Measurements from ENCODE around the gene PIM3.

The PIM3 gene

GRCh38 chr22:49921508-49922278 is 38.9 kb upstream of the PIM3 start:
- POLR2A ChIA-PET: no interaction called here
- TF ChIP-seq ZNF384 (IDR thresholded peaks at IDR 0.05): no peak
- TF ChIP-seq FOXA1 (IDR thresholded peaks at IDR 0.05): no peak
- TF ChIP-seq ELF4 (IDR thresholded peaks at IDR 0.05): no peak
- TF ChIP-seq PKNOX1 (IDR thresholded peaks at IDR 0.05): no peak
- no peak for TF ChIP-seq BHLHE40 (IDR thresholded peaks at IDR 0.05; ENCODE audit: borderline replicate concordance)
- no peak for TF ChIP-seq FOXK2 (IDR thresholded peaks at IDR 0.05)
- no peak for TF ChIP-seq SP1 (IDR thresholded peaks at IDR 0.05)
- TF ChIP-seq FOXM1 (IDR thresholded peaks at IDR 0.05; ENCODE audit: borderline replicate concordance): no peak
- TF ChIP-seq HDGF (IDR thresholded peaks at IDR 0.05; ENCODE audit: borderline replicate concordance): no peak
- TF ChIP-seq CTBP1 (IDR thresholded peaks at IDR 0.05; ENCODE audit: borderline replicate concordance): no peak
- TF ChIP-seq LEF1 (IDR thresholded peaks at IDR 0.05; ENCODE audit: borderline replicate concordance): no peak
- TF ChIP-seq SUZ12 (IDR thresholded peaks at IDR 0.05): no peak
- TF ChIP-seq TARDBP (IDR thresholded peaks at IDR 0.05): no peak
- TF ChIP-seq NFRKB (IDR thresholded peaks at IDR 0.05): no peak
- TF ChIP-seq L3MBTL2 (conservative IDR thresholded peaks at IDR 0.05): no peak
- TF ChIP-seq ARNT (IDR thresholded peaks at IDR 0.05): no peak
- CTCF ChIA-PET: no interaction called here
- DNase-seq (ENCODE audit: extremely low spot score): no peak

GRCh38 chr22:49922484-49922883 is 38.1 kb upstream of the PIM3 start:
- ChIA-PET POLR2A (no interaction called here), CTCF (no interaction called here)
- DNase-seq (ENCODE audit: extremely low spot score): no peak
- TF ChIP-seq ZNF384 (IDR thresholded peaks at IDR 0.05): no peak
- no peak for TF ChIP-seq ARNT (IDR thresholded peaks at IDR 0.05)
- no peak for TF ChIP-seq NFRKB (IDR thresholded peaks at IDR 0.05)
- no peak for TF ChIP-seq FOXA1 (IDR thresholded peaks at IDR 0.05)
- no peak for TF ChIP-seq CTBP1 (IDR thresholded peaks at IDR 0.05; ENCODE audit: borderline replicate concordance)
- no peak for TF ChIP-seq FOXK2 (IDR thresholded peaks at IDR 0.05)
- TF ChIP-seq PKNOX1 (IDR thresholded peaks at IDR 0.05): no peak
- TF ChIP-seq HDGF (IDR thresholded peaks at IDR 0.05; ENCODE audit: borderline replicate concordance): no peak
- TF ChIP-seq SP1 (IDR thresholded peaks at IDR 0.05): no peak
- no peak for TF ChIP-seq BHLHE40 (IDR thresholded peaks at IDR 0.05; ENCODE audit: borderline replicate concordance)
- TF ChIP-seq L3MBTL2 (conservative IDR thresholded peaks at IDR 0.05): no peak
- TF ChIP-seq SUZ12 (IDR thresholded peaks at IDR 0.05): no peak
- TF ChIP-seq FOXM1 (IDR thresholded peaks at IDR 0.05; ENCODE audit: borderline replicate concordance): no peak
- TF ChIP-seq LEF1 (IDR thresholded peaks at IDR 0.05; ENCODE audit: borderline replicate concordance): no peak
- TF ChIP-seq ELF4 (IDR thresholded peaks at IDR 0.05): no peak

GRCh38 chr22:49922926-49923325 is 37.6 kb upstream of the PIM3 start:
- TF ChIP-seq LEF1 (IDR thresholded peaks at IDR 0.05; ENCODE audit: borderline replicate concordance) (no peak), ARNT (IDR thresholded peaks at IDR 0.05) (no peak), ZNF384 (IDR thresholded peaks at IDR 0.05) (no peak), TARDBP (IDR thresholded peaks at IDR 0.05) (no peak), NFRKB (IDR thresholded peaks at IDR 0.05) (no peak), BHLHE40 (IDR thresholded peaks at IDR 0.05; ENCODE audit: borderline replicate concordance) (no peak)
- ChIA-PET CTCF (no interaction called here), POLR2A (no interaction called here)
- DNase-seq (ENCODE audit: extremely low spot score): no peak

GRCh38 chr22:49923445-49923844 is 37.1 kb upstream of the PIM3 start:
- ChIA-PET POLR2A (no interaction called here), CTCF (no interaction called here)
- TF ChIP-seq SUZ12 (IDR thresholded peaks at IDR 0.05): no peak
- no peak for TF ChIP-seq ZNF384 (IDR thresholded peaks at IDR 0.05)
- no peak for TF ChIP-seq TARDBP (IDR thresholded peaks at IDR 0.05)
- no peak for TF ChIP-seq LEF1 (IDR thresholded peaks at IDR 0.05; ENCODE audit: borderline replicate concordance)
- TF ChIP-seq FOXK2 (IDR thresholded peaks at IDR 0.05): no peak
- no peak for TF ChIP-seq FOXM1 (IDR thresholded peaks at IDR 0.05; ENCODE audit: borderline replicate concordance)
- TF ChIP-seq ELF4 (IDR thresholded peaks at IDR 0.05): no peak
- no peak for TF ChIP-seq HDGF (IDR thresholded peaks at IDR 0.05; ENCODE audit: borderline replicate concordance)
- no peak for TF ChIP-seq ARNT (IDR thresholded peaks at IDR 0.05)
- no peak for TF ChIP-seq SP1 (IDR thresholded peaks at IDR 0.05)
- no peak for TF ChIP-seq PKNOX1 (IDR thresholded peaks at IDR 0.05)
- no peak for TF ChIP-seq BHLHE40 (IDR thresholded peaks at IDR 0.05; ENCODE audit: borderline replicate concordance)
- no peak for TF ChIP-seq CTBP1 (IDR thresholded peaks at IDR 0.05; ENCODE audit: borderline replicate concordance)
- DNase-seq (ENCODE audit: extremely low spot score): no peak

GRCh38 chr22:49924113-49924833 is 36.3 kb upstream of the PIM3 start:
- DNase-seq (ENCODE audit: extremely low spot score): no peak
- TF ChIP-seq BHLHE40 (IDR thresholded peaks at IDR 0.05; ENCODE audit: borderline replicate concordance): no peak
- no peak for TF ChIP-seq ELF4 (IDR thresholded peaks at IDR 0.05)
- no peak for TF ChIP-seq FOXA1 (IDR thresholded peaks at IDR 0.05)
- no peak for TF ChIP-seq SUZ12 (IDR thresholded peaks at IDR 0.05)
- TF ChIP-seq FOXM1 (IDR thresholded peaks at IDR 0.05; ENCODE audit: borderline replicate concordance): no peak
- TF ChIP-seq NFRKB (IDR thresholded peaks at IDR 0.05): no peak
- TF ChIP-seq PKNOX1 (IDR thresholded peaks at IDR 0.05): no peak
- no peak for TF ChIP-seq ZNF384 (IDR thresholded peaks at IDR 0.05)
- TF ChIP-seq SP1 (IDR thresholded peaks at IDR 0.05): no peak
- no peak for TF ChIP-seq TARDBP (IDR thresholded peaks at IDR 0.05)
- no peak for TF ChIP-seq HDGF (IDR thresholded peaks at IDR 0.05; ENCODE audit: borderline replicate concordance)
- TF ChIP-seq CTBP1 (IDR thresholded peaks at IDR 0.05; ENCODE audit: borderline replicate concordance): no peak
- TF ChIP-seq FOXK2 (IDR thresholded peaks at IDR 0.05): no peak
- ChIA-PET CTCF (no interaction called here), POLR2A (no interaction called here)

All from HEK293T (cell line).